GM12874 (cell line): ENCODE results near the gene ZYG11B.

Source experiments
- CTCF ChIP-seq: IDR thresholded peaks from 2 replicates; pipeline ENCODE4 v1.5.1; 2011; ENCODE audit warnings: low read depth, mild to moderate bottlenecking, control low read depth, low read length, moderate library complexity; ENCODE audit not compliant: insufficient read depth

Gene ZYG11B

DNA sequence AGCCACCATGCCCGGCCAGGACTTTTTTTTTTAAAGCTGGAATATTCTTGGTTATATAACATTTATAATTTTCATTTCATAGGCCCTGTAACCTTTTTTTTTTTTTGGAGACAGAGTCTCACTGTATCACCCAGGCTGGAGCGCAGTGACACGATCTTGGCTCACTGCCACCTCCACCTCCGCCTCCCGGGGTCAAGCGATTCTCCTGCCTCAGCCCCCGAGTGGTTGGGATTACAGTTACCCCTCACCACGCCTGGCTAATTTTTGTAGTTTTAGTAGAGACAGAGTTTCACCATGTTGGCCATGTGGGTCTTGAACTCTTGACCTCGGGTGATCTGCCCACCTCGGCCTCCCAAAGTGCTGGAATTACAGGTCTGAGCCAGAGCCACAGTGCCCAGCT is 12.6 kb downstream of the ZYG11B start:
- TF ChIP-seq CTCF: no peak

GRCh38 chr1:52739699-52740467 is 13.6 kb downstream of the ZYG11B start:
- TF ChIP-seq CTCF: no peak

GRCh38 chr1:52741259-52741658 is 15.0 kb downstream of the ZYG11B start:
- TF ChIP-seq CTCF: no peak

- no peak for TF ChIP-seq CTCF
These were observed 19.9 kb downstream of the ZYG11B start for GRCh38 chr1:52746189-52746588.

GRCh38 chr1:52747450-52747849 is 21.2 kb downstream of the ZYG11B start:
- no peak for TF ChIP-seq CTCF

DNA sequence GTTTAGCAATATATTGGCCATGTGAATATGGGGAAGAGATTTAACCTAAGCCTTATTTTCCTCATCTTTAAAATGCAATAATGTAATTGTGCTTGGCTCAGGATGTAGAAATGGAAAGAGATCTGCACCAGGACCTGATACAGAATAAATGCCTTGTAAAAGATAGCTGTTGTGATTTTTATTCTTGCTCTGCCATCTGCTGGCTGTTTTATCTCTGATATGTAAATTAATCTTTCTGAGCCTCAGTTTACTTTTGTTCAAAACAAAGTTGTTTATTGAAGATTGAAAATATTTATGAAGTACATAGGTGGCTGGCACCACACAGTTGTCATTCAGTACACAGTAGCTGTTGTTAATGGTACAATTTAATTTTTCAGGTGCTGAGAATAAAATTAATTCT is 21.9 kb downstream of the ZYG11B start:
- TF ChIP-seq CTCF: no peak

DNA sequence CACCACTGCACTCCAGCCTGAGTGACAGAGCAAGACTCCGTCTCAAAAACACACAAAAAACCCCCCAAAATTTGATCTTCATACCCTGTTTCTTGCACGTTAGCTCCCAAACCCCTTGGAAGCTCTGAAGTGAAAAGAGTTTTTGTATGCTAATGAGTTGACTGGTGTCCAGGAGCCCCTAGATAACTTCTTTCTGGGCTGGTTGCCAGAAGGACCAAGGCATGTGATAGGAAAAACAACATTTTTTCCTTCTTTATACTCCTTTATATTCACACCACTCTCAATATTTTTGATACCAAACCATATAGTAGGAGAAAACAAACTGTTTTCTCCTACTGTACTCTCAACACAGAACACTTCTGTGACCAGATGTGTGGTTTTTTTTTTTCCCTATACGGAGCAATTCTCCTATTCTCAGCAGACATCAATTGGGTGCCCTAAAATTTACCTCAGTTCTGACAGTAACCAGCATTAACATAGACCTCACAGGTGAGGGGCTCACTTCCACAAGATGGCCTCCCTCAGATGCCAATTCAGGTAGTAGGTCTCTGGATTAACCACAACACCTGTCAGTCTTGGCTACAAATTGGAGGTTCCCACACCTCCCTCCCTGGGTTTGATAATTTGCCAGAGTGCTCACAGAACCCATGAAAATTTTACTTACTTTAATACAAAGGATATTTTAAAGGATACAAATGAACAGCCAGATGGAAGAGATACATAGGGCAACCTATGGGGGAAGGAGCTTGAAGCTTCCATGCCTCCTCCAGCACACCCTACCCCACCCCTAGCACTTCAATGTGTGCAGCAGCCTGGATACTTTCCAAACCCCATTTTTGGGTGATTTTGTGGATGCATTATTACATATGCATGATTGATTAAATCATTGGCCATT is 25.6 kb downstream of the ZYG11B start:
- no peak for TF ChIP-seq CTCF
